Prostate gland (tissue), 2 donors: ENCODE measurements around the gene PIGV. TPM values are rescaled to one million over a fixed set of nuclear protein-coding genes. Genes with fewer than 3 reads are reported as not detected.

Experiments
- DNase-seq: peaks from one replicate; pipeline ENCODE4 v3.0.0-alpha.2; 2019; ENCODE audit warnings: low spot score
- H3K27ac ChIP-seq, 2 donors: fragments of 200-600 bp; sonication (generic); 2 replicates each; pipeline ENCODE4 v1.5.1; 2017 to 2019
- H3K27me3 ChIP-seq: fragments of 200-600 bp; sonication (generic); replicated peaks from 2 replicates; pipeline ENCODE4 v1.5.1; 2019; ENCODE audit not compliant: insufficient read depth
- H3K36me3 ChIP-seq, 2 donors: fragments of 200-600 bp; sonication (generic); 1 replicate in 1 of 2; 2 replicates in 1 of 2; pipeline versions ENCODE4 v1.5.1 to v1.8.1; 2017 to 2019
- H3K4me1 ChIP-seq: fragments of 200-600 bp; sonication (generic); replicated peaks from 2 replicates; pipeline ENCODE4 v1.5.1; 2019
- H3K4me3 ChIP-seq, 2 donors: fragments of 200-600 bp; sonication (generic); 2 replicates each; pipeline ENCODE4 v1.5.1; 2017 to 2019
- H3K9me3 ChIP-seq: fragments of 200-600 bp; sonication (generic); 2 replicates; pipeline ENCODE4 v1.5.1; 2017
- CTCF ChIP-seq, 4 experiments: fragments of 200-600 bp in 2 of 4; fragments of 450-650 bp in 2 of 4; sonication (generic) in 2 of 4; IDR thresholded peaks; 1 replicate in 3 of 4; 2 replicates in 1 of 4; pipeline ENCODE4 v1.5.1; 2016 to 2019; ENCODE audit warnings: antibody characterized with exemption in 4 of 4, mild to moderate bottlenecking in 2 of 4, moderate library complexity in 2 of 4
- POLR2A ChIP-seq: fragments of 450-650 bp; IDR thresholded peaks from one replicate; pipeline ENCODE4 v1.6.1; 2016; ENCODE audit warnings: antibody characterized with exemption, mild to moderate bottlenecking
- POLR2AphosphoS5 ChIP-seq: sonication (generic); formaldehyde crosslinking; IDR thresholded peaks from one replicate; pipeline ENCODE4 v1.6.1; 2017; ENCODE audit warnings: antibody characterized with exemption
- WGBS: methylation state at CpG from one replicate; pipeline ENCODE4 v1.1.5; 2018; 5-methylcytosine and 5-hydroxymethylcytosine counted together
- intact Hi-C: fragments of 100-400 bp; cut with DNase I; formaldehyde crosslinking; loops from one replicate; pipeline ENCODE4 v1.14.2; 2022
- total RNA-seq, 2 donors: library from RNA; depleted of rRNA; stranded (reverse); fragments of >200 nt; gene quantifications; one replicate each; pipeline ENCODE4 v1.1.0, GENCODE V29; 2016

PIGV gene
- total RNA-seq, 2 donors from 2014 or later: 26.4 to 32.4 TPM

GRCh38 chr1:26749458-26749857 is 38.3 kb upstream of the PIGV start:
- Histone ChIP-seq H3K27ac (no peak overlapping the region), H3K9me3 (no peaks in the 10 kb centered on the region), H3K36me3 (peaks cover 0 to 4% of the 10 kb centered on the region in 2 donors), H3K4me1 (peaks cover 4% of the 10 kb centered on the region), H3K27me3 (no peaks in the 10 kb centered on the region), H3K4me3 (no peak overlapping the region)
- intact Hi-C loops: no loop called here
- TF ChIP-seq POLR2AphosphoS5: no peak
- TF ChIP-seq CTCF (IDR thresholded peaks at IDR 0.05): no peak
- TF ChIP-seq POLR2A: no peak
- 52% methylated on average over 5 of the region's 5 CpGs for WGBS
- no peak for DNase-seq

- no peak overlapping the region for H3K27ac ChIP-seq
- H3K36me3 ChIP-seq: peaks cover 0 to 4% of the 10 kb centered on the region in 2 donors
- no peak for DNase-seq
- TF ChIP-seq CTCF (IDR thresholded peaks at IDR 0.05) (no peak), POLR2AphosphoS5 (no peak), POLR2A (no peak)
- WGBS: 95% methylated on average over 1 of the region's 1 CpG
- no peaks in the 10 kb centered on the region for H3K27me3 ChIP-seq
- H3K4me1 ChIP-seq: peaks cover 4% of the 10 kb centered on the region
- intact Hi-C loops: no loop called here
- no peak overlapping the region for H3K4me3 ChIP-seq
- no peaks in the 10 kb centered on the region for H3K9me3 ChIP-seq
These were observed 37.3 kb upstream of the PIGV start for GRCh38 chr1:26750428-26750827.

- intact Hi-C loops: no loop called here
- no peaks in the 10 kb centered on the region for H3K9me3 ChIP-seq
- peaks cover 4% of the 10 kb centered on the region for H3K4me1 ChIP-seq
- H3K27me3 ChIP-seq: no peaks in the 10 kb centered on the region
- no peak for DNase-seq
- H3K4me3 ChIP-seq: no peak overlapping the region
- H3K27ac ChIP-seq: no peak overlapping the region
- peaks cover under 1 to 4% of the 10 kb centered on the region in 2 donors for H3K36me3 ChIP-seq
- TF ChIP-seq POLR2AphosphoS5: no peak
- no peak for TF ChIP-seq CTCF (IDR thresholded peaks at IDR 0.05)
- TF ChIP-seq POLR2A: no peak
- WGBS: 98% methylated on average over 4 of the region's 4 CpGs
These were observed 35.2 kb upstream of the PIGV start for GRCh38 chr1:26752519-26752918.

GRCh38 chr1:26754086-26754874 is 33.5 kb upstream of the PIGV start:
- DNase-seq: no peak
- intact Hi-C loops: no loop called here
- no peak overlapping the region for H3K27ac ChIP-seq
- no peaks in the 10 kb centered on the region for H3K27me3 ChIP-seq
- no peak overlapping the region for H3K4me3 ChIP-seq
- H3K9me3 ChIP-seq: no peaks in the 10 kb centered on the region
- TF ChIP-seq CTCF (IDR thresholded peaks at IDR 0.05): no peak
- TF ChIP-seq POLR2AphosphoS5: no peak
- no peak for TF ChIP-seq POLR2A
- no peaks in the 10 kb centered on the region for H3K4me1 ChIP-seq
- WGBS: 79% methylated on average over 5 of the region's 5 CpGs
- peaks cover 3 to 7% of the 10 kb centered on the region in 2 donors for H3K36me3 ChIP-seq

GRCh38 chr1:26758358-26758757 is 29.4 kb upstream of the PIGV start:
- Histone ChIP-seq H3K27me3 (no peaks in the 10 kb centered on the region), H3K27ac (no peak overlapping the region), H3K4me3 (no peak overlapping the region), H3K9me3 (no peaks in the 10 kb centered on the region), H3K36me3 (peaks cover 8 to 17% of the 10 kb centered on the region in 2 donors), H3K4me1 (no peaks in the 10 kb centered on the region)
- no peak for DNase-seq
- TF ChIP-seq POLR2A: no peak
- TF ChIP-seq POLR2AphosphoS5: no peak
- TF ChIP-seq CTCF (IDR thresholded peaks at IDR 0.05): no peak
- intact Hi-C loops: no loop called here
- WGBS: 100% methylated on average over 3 of the region's 3 CpGs
